Right lobe of liver (tissue), 4 donors: Measurements from ENCODE around the gene TRHDE.

Experiments
- CTCF ChIP-seq, 4 donors: fragments of 200-600 bp in 3 of 4; fragments of 450-650 bp in 1 of 4; IDR thresholded peaks; one replicate each; pipeline versions ENCODE4 v1.5.1 to v1.8.0; 2016 to 2022; ENCODE audit warnings: antibody characterized with exemption in 4 of 4, mild to moderate bottlenecking in 2 of 4
- POLR2A ChIP-seq: fragments of 450-650 bp; IDR thresholded peaks from one replicate; pipeline ENCODE4 v1.6.1; 2017; ENCODE audit warnings: antibody characterized with exemption, mild to moderate bottlenecking
- donor health status: DM: no; HTN: no; CAD: no.
- donor health status: DM: no; HTN: no; CAD: no.
- donor health status: DM: no; HTN: yes; CAD: no.

DNA sequence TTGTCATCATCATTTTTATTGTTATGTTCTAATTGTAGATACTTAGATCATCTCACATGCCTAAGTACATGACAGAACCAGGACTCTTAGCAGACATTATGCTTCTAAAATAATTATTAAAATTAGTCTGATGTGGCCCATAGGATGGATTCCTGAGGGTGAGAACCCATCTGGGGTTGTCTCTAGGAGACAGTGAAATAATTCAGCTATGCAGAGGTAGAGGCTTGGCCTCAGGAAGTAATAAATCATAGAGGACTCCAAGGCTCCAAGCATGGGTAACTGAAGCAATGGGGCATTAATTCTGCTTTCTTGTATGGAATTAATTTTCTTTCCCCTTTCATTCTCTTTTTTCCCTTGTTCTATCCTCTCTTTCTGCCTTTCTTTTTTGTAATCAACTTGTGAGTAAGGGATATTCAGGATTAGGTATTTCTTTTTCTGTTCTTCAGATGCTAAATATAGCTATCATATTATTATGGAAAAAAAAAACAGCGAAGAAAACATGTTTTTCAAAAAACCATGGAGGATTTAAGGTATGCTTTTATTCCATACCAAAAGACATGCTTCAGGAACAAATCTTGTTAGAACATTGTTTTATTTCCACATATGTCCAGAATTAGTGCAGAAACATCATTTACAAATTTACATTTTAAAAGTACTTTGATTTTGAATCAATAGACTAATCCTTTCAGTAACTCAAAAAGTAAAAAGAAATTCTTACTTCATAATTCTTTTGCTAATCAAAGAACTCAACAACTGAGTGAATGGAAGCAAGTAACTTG lies 263.2 kb downstream of the TRHDE start:
- TF ChIP-seq POLR2A: no peak
- TF ChIP-seq CTCF (IDR thresholded peaks at IDR 0.05): no peak
